ENCODE data around the gene RCC2. TPM values are rescaled to one million over a fixed set of nuclear protein-coding genes. Genes with fewer than 3 reads are reported as not detected.

Gene RCC2
- total RNA-seq, 1 donor from 2014 or later, result 132 TPM

DNA sequence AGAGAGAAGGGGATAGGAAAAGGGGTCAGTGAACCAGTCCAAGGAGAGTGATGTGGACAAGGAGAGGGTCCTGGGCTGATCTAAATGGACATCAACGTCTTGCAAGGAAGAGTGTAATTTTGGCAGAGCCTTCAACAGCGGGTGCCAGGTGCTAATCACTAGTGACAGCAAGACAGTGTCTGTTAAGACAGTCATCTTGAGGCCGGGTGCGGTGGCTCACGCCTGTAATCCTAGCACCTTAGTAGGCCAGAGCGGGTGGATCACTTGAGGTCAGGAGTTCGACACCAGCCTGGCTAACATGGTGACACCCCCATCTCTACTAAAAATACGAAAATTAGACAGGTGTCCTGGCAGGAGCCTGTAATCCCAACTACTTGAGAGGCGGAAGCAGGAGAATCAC is 79.7 kb downstream of the RCC2 start:
- no peak for DNase-seq
- Mint-ChIP-seq H3K36me3 (ENCODE audit: unreplicated experiment) (no peaks in the 10 kb centered on the region), H3K27me3 (ENCODE audit: unreplicated experiment) (peaks cover 2% of the 10 kb centered on the region), H3K4me1 (ENCODE audit: low read depth, unreplicated experiment) (no peaks in the 10 kb centered on the region), H3K27ac (ENCODE audit: unreplicated experiment) (no peak overlapping the region), H3K4me3 (ENCODE audit: unreplicated experiment) (no peak overlapping the region), H3K9me3 (ENCODE audit: unreplicated experiment) (no peaks in the 10 kb centered on the region)
- TF ChIP-seq, protein P1, sequence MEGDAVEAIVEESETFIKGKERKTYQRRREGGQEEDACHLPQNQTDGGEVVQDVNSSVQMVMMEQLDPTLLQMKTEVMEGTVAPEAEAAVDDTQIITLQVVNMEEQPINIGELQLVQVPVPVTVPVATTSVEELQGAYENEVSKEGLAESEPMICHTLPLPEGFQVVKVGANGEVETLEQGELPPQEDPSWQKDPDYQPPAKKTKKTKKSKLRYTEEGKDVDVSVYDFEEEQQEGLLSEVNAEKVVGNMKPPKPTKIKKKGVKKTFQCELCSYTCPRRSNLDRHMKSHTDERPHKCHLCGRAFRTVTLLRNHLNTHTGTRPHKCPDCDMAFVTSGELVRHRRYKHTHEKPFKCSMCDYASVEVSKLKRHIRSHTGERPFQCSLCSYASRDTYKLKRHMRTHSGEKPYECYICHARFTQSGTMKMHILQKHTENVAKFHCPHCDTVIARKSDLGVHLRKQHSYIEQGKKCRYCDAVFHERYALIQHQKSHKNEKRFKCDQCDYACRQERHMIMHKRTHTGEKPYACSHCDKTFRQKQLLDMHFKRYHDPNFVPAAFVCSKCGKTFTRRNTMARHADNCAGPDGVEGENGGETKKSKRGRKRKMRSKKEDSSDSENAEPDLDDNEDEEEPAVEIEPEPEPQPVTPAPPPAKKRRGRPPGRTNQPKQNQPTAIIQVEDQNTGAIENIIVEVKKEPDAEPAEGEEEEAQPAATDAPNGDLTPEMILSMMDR (IDR thresholded peaks at IDR 0.05; ENCODE audit: partially characterized antibody, unreplicated experiment), result no peak

DNA sequence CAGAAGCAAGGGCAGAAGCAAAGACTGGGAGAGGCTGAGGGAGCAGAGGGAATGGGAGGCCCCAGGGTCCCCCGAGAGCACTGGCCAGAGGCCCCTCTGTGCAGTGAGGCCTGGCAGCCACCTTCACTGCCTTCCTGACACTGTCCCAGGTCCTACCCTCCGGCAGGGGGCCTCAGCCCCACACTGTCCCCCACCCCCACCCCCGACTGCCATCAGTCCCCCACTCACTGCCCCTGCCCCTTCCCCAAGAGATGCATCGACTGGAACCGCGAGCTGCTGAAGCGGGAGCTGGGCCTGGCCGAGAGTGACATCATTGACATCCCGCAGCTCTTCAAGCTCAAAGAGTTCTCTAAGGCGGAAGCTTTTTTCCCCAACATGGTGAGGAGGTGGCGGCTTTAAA is 80.4 kb downstream of the RCC2 start:
- no peaks in the 10 kb centered on the region for H3K4me1 Mint-ChIP-seq (ENCODE audit: low read depth, unreplicated experiment)
- DNase-seq, result no peak
- TF ChIP-seq, protein P1 (IDR thresholded peaks at IDR 0.05; ENCODE audit: partially characterized antibody, unreplicated experiment), result no peak
- H3K27me3 Mint-ChIP-seq (ENCODE audit: unreplicated experiment), result peaks cover 2% of the 10 kb centered on the region
- no peak overlapping the region for H3K27ac Mint-ChIP-seq (ENCODE audit: unreplicated experiment)
- no peaks in the 10 kb centered on the region for H3K36me3 Mint-ChIP-seq (ENCODE audit: unreplicated experiment)
- H3K4me3 Mint-ChIP-seq (ENCODE audit: unreplicated experiment), result no peak overlapping the region
- H3K9me3 Mint-ChIP-seq (ENCODE audit: unreplicated experiment), result no peaks in the 10 kb centered on the region

DNA sequence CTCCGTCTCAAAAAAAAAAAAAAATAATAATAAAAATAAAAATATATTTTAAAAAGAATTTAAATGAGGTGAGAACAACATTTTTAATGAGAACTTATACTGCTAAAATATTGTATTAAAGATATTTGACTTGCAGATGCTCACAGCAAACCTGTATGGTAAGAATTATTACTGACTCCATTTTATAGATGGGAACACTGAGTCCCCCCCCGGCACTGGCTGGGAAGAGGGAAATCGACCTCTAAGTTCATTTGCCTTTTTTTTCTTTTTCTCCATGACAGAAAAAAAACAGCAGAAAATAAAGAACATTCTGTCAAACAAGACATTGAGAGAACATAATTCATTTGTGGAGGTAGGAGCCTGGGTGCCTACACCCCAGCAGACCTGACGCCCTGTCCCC is 80.9 kb downstream of the RCC2 start:
- TF ChIP-seq, protein P1 (IDR thresholded peaks at IDR 0.05; ENCODE audit: partially characterized antibody, unreplicated experiment), result no peak
- Mint-ChIP-seq H3K27me3 (ENCODE audit: unreplicated experiment) (peaks cover 2% of the 10 kb centered on the region), H3K27ac (ENCODE audit: unreplicated experiment) (no peak overlapping the region), H3K9me3 (ENCODE audit: unreplicated experiment) (no peaks in the 10 kb centered on the region), H3K4me1 (ENCODE audit: low read depth, unreplicated experiment) (no peaks in the 10 kb centered on the region), H3K36me3 (ENCODE audit: unreplicated experiment) (no peaks in the 10 kb centered on the region), H3K4me3 (ENCODE audit: unreplicated experiment) (no peak overlapping the region)
- DNase-seq, result no peak

Other genes starting within 250 kb of the RCC2 start
- gene PADI1, start 234.5 kb downstream of the RCC2 start, total RNA-seq (ENCODE audit: unreplicated experiment), result not detected
- gene PADI3, start 190.6 kb downstream of the RCC2 start, total RNA-seq (ENCODE audit: unreplicated experiment), result not detected
- not detected for gene PADI4, start 131.5 kb downstream of the RCC2 start, total RNA-seq (ENCODE audit: unreplicated experiment)
- not detected for gene PADI6, start 67.5 kb downstream of the RCC2 start, total RNA-seq (ENCODE audit: unreplicated experiment)
- gene ARHGEF10L, start 100.0 kb upstream of the RCC2 start, total RNA-seq (ENCODE audit: unreplicated experiment), result 89.8 TPM

All from glutamatergic neuron (in vitro differentiated cells).